HFF-Myc (cell line): ENCODE measurements around the gene DDAH1.
"Not testable (repeated sequence)": the region's sequence is repeated elsewhere in the genome, so short reads cannot be mapped to it uniquely, and the experiment has no call there.

Experiments used
- DNase-seq: peaks from one replicate; pipeline ENCODE4 v3.0.0-alpha.2; 2011; ENCODE audit warnings: low read depth; ENCODE audit errors: extremely low read depth
- H3K4me3 ChIP-seq: replicated peaks from 2 replicates; pipeline ENCODE4 v1.5.1; 2011; ENCODE audit warnings: low read depth, mild to moderate bottlenecking, control low read depth, low read length
- TF ChIP-seq, protein P1 (sequence below): IDR thresholded peaks from 2 replicates; pipeline ENCODE4 v1.5.1; 2012; ENCODE audit warnings: mild to moderate bottlenecking, low read depth, low read length, control low read depth; ENCODE audit errors: missing control alignments

The DDAH1 gene

GRCh38 chr1:85473390-85473789 is 8.4 kb upstream of the DDAH1 start:
- no peak for DNase-seq
- H3K4me3 ChIP-seq, result no peak overlapping the region
- TF ChIP-seq, protein P1, sequence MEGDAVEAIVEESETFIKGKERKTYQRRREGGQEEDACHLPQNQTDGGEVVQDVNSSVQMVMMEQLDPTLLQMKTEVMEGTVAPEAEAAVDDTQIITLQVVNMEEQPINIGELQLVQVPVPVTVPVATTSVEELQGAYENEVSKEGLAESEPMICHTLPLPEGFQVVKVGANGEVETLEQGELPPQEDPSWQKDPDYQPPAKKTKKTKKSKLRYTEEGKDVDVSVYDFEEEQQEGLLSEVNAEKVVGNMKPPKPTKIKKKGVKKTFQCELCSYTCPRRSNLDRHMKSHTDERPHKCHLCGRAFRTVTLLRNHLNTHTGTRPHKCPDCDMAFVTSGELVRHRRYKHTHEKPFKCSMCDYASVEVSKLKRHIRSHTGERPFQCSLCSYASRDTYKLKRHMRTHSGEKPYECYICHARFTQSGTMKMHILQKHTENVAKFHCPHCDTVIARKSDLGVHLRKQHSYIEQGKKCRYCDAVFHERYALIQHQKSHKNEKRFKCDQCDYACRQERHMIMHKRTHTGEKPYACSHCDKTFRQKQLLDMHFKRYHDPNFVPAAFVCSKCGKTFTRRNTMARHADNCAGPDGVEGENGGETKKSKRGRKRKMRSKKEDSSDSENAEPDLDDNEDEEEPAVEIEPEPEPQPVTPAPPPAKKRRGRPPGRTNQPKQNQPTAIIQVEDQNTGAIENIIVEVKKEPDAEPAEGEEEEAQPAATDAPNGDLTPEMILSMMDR, result no peak

- TF ChIP-seq, protein P1, result no peak
- DNase-seq, result no peak
- no peak overlapping the region for H3K4me3 ChIP-seq
Observed at GRCh38 chr1:85471558-85471957, 6.6 kb upstream of the DDAH1 start.

- DNase-seq, H3K4me3 ChIP-seq: not testable (repeated sequence)
Observed at GRCh38 chr1:85470130-85470529, 5.2 kb upstream of the DDAH1 start.

DNA sequence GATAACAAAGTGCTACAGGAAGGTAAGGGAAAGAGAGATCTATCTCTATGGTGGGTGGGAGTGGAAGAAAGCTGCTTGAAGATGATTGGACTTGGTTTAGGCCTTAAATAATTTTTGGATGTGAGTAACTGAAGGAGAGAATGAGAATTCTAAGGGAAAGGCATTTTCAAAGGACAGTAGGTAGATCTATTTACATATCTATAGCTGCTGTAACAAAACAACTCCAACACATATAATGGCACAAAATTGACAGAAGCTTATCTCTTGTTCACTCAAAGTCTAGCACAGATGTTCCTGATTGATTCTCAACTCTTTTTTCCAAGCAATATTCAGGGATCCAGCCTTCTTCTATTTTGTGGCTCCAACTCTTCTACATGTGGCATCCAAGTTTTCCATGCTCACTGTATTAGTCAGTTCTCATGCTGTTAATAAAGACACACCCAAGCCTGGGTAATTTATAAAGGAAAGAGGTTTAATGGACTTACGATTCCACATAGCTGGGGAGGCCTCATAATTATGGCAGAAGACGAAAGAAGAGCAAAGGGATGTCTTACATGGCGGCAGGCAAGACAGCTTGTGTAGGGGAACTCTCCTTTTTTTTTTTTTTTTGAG is 3.1 kb upstream of the DDAH1 start:
- TF ChIP-seq, protein P1, result no peak
- no peak for DNase-seq
- H3K4me3 ChIP-seq, result no peak overlapping the region

GRCh38 chr1:85467036-85467435 is 2.1 kb upstream of the DDAH1 start:
- no peak for DNase-seq
- TF ChIP-seq, protein P1, result no peak
- H3K4me3 ChIP-seq, result no peak overlapping the region

DNA sequence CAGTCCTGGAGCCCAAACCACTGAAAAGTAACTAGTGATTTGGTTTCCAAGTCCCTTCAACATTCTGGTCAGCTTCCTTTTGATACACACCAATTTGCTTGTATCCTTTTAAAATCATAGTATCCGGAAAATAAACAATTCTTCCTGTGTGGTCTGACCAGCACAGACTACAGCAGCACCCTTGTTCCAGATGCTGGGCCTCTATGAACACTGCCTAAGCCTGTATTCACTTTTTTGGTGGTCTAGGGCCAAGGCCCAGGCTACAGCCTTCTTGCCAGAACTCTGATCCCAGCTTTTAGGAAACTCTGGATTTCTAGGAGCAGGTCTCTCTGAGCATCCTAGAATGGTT is 801 bp upstream of the DDAH1 start:
- TF ChIP-seq, protein P1, result no peak
- peak overlapping the region; percentile 88 for H3K4me3 ChIP-seq
- DNase-seq, result no peak

- TF ChIP-seq, protein P1, result no peak
- peak overlapping the region; percentile 88 for H3K4me3 ChIP-seq
Observed at GRCh38 chr1:85464497-85465098, 361 bp downstream of the DDAH1 start.

More at GRCh38 chr1:85464497-85465098, 361 bp downstream of the DDAH1 start:
- DNase-seq, result no peak
